HEK293 (cell line): ENCODE results near the gene BCS1L.

Experiments used
- KLF10 ChIP-seq: fragments of 450-650 bp; IDR thresholded peaks from 2 replicates; pipeline ENCODE4 v1.5.1; 2018; ENCODE audit warnings: missing biosample characterization, mild to moderate bottlenecking, missing genetic modification characterization
- KLF8 ChIP-seq: fragments of 450-650 bp; formaldehyde crosslinking; IDR thresholded peaks from 2 replicates; pipeline ENCODE4 v1.5.1; 2016; ENCODE audit warnings: missing biosample characterization, missing genetic modification characterization
- SP7 ChIP-seq: fragments of 450-650 bp; formaldehyde crosslinking; IDR thresholded peaks from 2 replicates; pipeline ENCODE4 v1.5.1; 2016; ENCODE audit warnings: missing biosample characterization, missing genetic modification characterization
- ZBTB26 ChIP-seq: fragments of 450-650 bp; formaldehyde crosslinking; optimal IDR thresholded peaks from 2 replicates; pipeline ENCODE3; 2016; ENCODE audit warnings: missing biosample characterization, mild to moderate bottlenecking, missing genetic modification characterization
- ZBTB6 ChIP-seq: fragments of 450-650 bp; formaldehyde crosslinking; IDR thresholded peaks from 2 replicates; pipeline ENCODE4 v1.5.1; 2017; ENCODE audit warnings: missing biosample characterization, missing genetic modification characterization
- ZFP3 ChIP-seq: fragments of 450-650 bp; formaldehyde crosslinking; IDR thresholded peaks from 2 replicates; pipeline ENCODE4 v1.5.1; 2016; ENCODE audit warnings: low read depth, missing biosample characterization, missing genetic modification characterization
- ZIC2 ChIP-seq: fragments of 450-650 bp; formaldehyde crosslinking; IDR thresholded peaks from 2 replicates; pipeline ENCODE4 v1.5.1; 2016; ENCODE audit warnings: missing biosample characterization, missing genetic modification characterization
- ZNF121 ChIP-seq: fragments of 450-650 bp; formaldehyde crosslinking; IDR thresholded peaks from 2 replicates; pipeline ENCODE4 v1.5.1; 2016; ENCODE audit warnings: missing biosample characterization, missing genetic modification characterization
- ZNF140 ChIP-seq: fragments of 450-650 bp; formaldehyde crosslinking; IDR thresholded peaks from 2 replicates; pipeline ENCODE4 v1.5.1; 2016; ENCODE audit warnings: missing biosample characterization, missing genetic modification characterization
- ZNF175 ChIP-seq: fragments of 450-650 bp; formaldehyde crosslinking; IDR thresholded peaks from 2 replicates; pipeline ENCODE4 v1.5.1; 2016; ENCODE audit warnings: missing biosample characterization, missing genetic modification characterization
- ZNF324 ChIP-seq: fragments of 450-650 bp; formaldehyde crosslinking; IDR thresholded peaks from 2 replicates; pipeline ENCODE4 v1.5.1; 2016; ENCODE audit warnings: missing biosample characterization, missing genetic modification characterization
- ZNF335 ChIP-seq: fragments of 450-650 bp; formaldehyde crosslinking; conservative IDR thresholded peaks from 2 replicates; pipeline ENCODE4 v1.5.1; 2016; ENCODE audit warnings: missing biosample characterization, missing genetic modification characterization
- ZNF362 ChIP-seq: fragments of 450-650 bp; formaldehyde crosslinking; IDR thresholded peaks from 2 replicates; pipeline ENCODE4 v1.5.1; 2016; ENCODE audit warnings: missing biosample characterization, missing genetic modification characterization
- ZNF366 ChIP-seq: fragments of 450-650 bp; formaldehyde crosslinking; conservative IDR thresholded peaks from 2 replicates; pipeline ENCODE4 v1.5.1; 2016; ENCODE audit warnings: missing biosample characterization, missing genetic modification characterization
- ZNF423 ChIP-seq: fragments of 450-650 bp; formaldehyde crosslinking; IDR thresholded peaks from 2 replicates; pipeline ENCODE4 v1.5.1; 2016; ENCODE audit warnings: missing biosample characterization, missing genetic modification characterization
- ZNF510 ChIP-seq: fragments of 450-650 bp; formaldehyde crosslinking; IDR thresholded peaks from 2 replicates; pipeline ENCODE4 v1.5.1; 2018; ENCODE audit warnings: mild to moderate bottlenecking, missing genetic modification characterization, missing biosample characterization; ENCODE audit not compliant: insufficient replicate concordance
- ZNF530 ChIP-seq: fragments of 450-650 bp; formaldehyde crosslinking; IDR thresholded peaks from 2 replicates; pipeline ENCODE4 v1.5.1; 2016; ENCODE audit warnings: low read depth, missing biosample characterization, missing genetic modification characterization
- ZNF560 ChIP-seq: fragments of 450-650 bp; formaldehyde crosslinking; IDR thresholded peaks from 2 replicates; pipeline ENCODE4 v1.5.1; 2017; ENCODE audit warnings: missing biosample characterization, missing genetic modification characterization, borderline replicate concordance
- ZNF596 ChIP-seq: fragments of 450-650 bp; IDR thresholded peaks from 2 replicates; pipeline ENCODE4 v1.5.0; 2018; ENCODE audit warnings: missing biosample characterization, mild to moderate bottlenecking, missing genetic modification characterization, moderate library complexity
- ZNF610 ChIP-seq: fragments of 450-650 bp; formaldehyde crosslinking; IDR thresholded peaks from 2 replicates; pipeline ENCODE4 v1.5.1; 2016; ENCODE audit warnings: missing biosample characterization, missing genetic modification characterization, borderline replicate concordance
- ZNF701 ChIP-seq: fragments of 450-650 bp; formaldehyde crosslinking; IDR thresholded peaks from 2 replicates; pipeline ENCODE4 v1.5.1; 2016; ENCODE audit warnings: missing biosample characterization, missing genetic modification characterization
- ZNF707 ChIP-seq: fragments of 450-650 bp; formaldehyde crosslinking; IDR thresholded peaks from 2 replicates; pipeline ENCODE4 v1.5.1; 2016; ENCODE audit warnings: missing biosample characterization, missing genetic modification characterization
- ZNF843 ChIP-seq: fragments of 450-650 bp; formaldehyde crosslinking; IDR thresholded peaks from 2 replicates; pipeline ENCODE4 v1.5.1; 2016; ENCODE audit warnings: missing biosample characterization, missing genetic modification characterization
- ZSCAN5A ChIP-seq: fragments of 450-650 bp; formaldehyde crosslinking; IDR thresholded peaks from 2 replicates; pipeline ENCODE4 v1.5.1; 2016; ENCODE audit warnings: missing biosample characterization, missing genetic modification characterization
- ZXDB ChIP-seq: fragments of 450-650 bp; formaldehyde crosslinking; IDR thresholded peaks from 2 replicates; pipeline ENCODE4 v1.5.1; 2016; ENCODE audit warnings: missing biosample characterization, missing genetic modification characterization
- TF ChIP-seq, protein P1 (sequence below): fragments of 450-650 bp; IDR thresholded peaks from 2 replicates; pipeline ENCODE4 v1.5.1; 2018; ENCODE audit warnings: missing biosample characterization, missing genetic modification characterization
- TF ChIP-seq, protein P2 (sequence below): fragments of 450-650 bp; formaldehyde crosslinking; IDR thresholded peaks from 2 replicates; pipeline ENCODE4 v1.5.1; 2016; ENCODE audit warnings: missing biosample characterization, missing genetic modification characterization
- TF ChIP-seq, protein P3 (sequence below): fragments of 450-650 bp; formaldehyde crosslinking; IDR thresholded peaks from 2 replicates; pipeline ENCODE4 v1.5.1; 2016; ENCODE audit warnings: missing biosample characterization, missing genetic modification characterization
- TF ChIP-seq, protein P4 (sequence below): fragments of 450-650 bp; formaldehyde crosslinking; IDR thresholded peaks from 2 replicates; pipeline ENCODE4 v1.5.1; 2016; ENCODE audit warnings: missing biosample characterization, missing genetic modification characterization

The BCS1L gene

DNA sequence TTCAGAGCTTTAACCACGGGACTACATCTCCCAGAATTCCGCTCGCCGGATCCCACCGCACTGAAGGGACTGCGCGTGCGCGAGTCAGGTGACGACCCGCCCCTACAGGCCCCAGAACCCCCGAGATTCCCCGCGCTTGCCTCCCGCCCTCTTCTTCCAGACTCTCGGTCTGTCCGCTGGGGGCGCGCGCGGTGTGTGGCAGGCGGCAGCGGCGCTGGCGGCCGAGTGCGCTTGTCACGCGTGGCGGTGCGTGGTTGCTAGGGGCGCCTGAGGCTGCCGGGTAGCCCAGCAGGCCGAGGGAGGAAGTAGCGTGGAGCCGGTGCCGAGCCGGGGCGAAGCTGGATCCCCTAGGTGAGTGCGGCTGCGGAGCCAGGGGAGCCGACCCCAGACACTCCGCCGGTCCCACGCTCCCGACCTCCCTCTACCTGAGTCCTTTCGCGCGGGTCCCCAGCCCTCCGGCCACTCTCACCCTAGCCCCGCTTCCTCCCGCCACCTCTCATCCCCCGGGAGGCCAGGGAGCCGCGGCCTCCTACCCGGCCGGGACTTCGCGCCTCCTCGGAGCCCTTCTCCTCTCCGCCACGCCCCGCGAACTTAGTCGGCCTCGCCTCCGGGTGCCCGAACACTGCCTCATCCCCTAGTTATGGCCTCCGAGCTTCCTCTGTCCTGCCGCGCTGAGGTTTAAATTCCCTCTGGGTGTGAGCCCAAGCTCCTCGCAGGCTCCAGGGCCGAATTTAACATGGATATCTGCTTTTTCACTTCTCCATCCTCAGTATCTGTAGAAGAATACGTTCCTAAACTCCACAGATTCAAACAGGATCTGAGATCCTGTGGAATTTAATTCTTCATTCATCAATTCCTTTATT lies 51.4 kb downstream of the BCS1L start, which contains the start of gene TTLL4 (continued):
- TF ChIP-seq ZBTB6, result no peak
- TF ChIP-seq ZNF362 (tag by site-specific recombination), result no peak
- no peak for TF ChIP-seq ZNF175 (tag by site-specific recombination)
- TF ChIP-seq ZNF423 (tag by site-specific recombination), result no peak
- peak; percentile 34; the same call in 1 of the 2 replicates for TF ChIP-seq ZNF366 (tag by site-specific recombination)
- TF ChIP-seq ZNF140 (tag by site-specific recombination), result no peak
- TF ChIP-seq ZIC2 (tag by site-specific recombination), result no peak
- TF ChIP-seq ZSCAN5A (tag by site-specific recombination), result peak; percentile 81; the same call in 1 of the 2 replicates
- TF ChIP-seq ZNF121 (tag by site-specific recombination), result 0 out of 2 replicates have a peak, but pooled peaks have one; percentile 35
- TF ChIP-seq, protein P1, sequence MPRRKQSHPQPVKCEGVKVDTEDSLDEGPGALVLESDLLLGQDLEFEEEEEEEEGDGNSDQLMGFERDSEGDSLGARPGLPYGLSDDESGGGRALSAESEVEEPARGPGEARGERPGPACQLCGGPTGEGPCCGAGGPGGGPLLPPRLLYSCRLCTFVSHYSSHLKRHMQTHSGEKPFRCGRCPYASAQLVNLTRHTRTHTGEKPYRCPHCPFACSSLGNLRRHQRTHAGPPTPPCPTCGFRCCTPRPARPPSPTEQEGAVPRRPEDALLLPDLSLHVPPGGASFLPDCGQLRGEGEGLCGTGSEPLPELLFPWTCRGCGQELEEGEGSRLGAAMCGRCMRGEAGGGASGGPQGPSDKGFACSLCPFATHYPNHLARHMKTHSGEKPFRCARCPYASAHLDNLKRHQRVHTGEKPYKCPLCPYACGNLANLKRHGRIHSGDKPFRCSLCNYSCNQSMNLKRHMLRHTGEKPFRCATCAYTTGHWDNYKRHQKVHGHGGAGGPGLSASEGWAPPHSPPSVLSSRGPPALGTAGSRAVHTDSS (tag by site-specific recombination), result no peak
- TF ChIP-seq ZNF610 (tag by site-specific recombination), result peak; percentile 65
- TF ChIP-seq ZNF707, result no peak
- peak; percentile 94 for TF ChIP-seq ZNF335
- peak; percentile 77; the same call in 1 of the 2 replicates for TF ChIP-seq SP7 (tag by site-specific recombination)
- peak; percentile 88 for TF ChIP-seq ZBTB26 (tag by site-specific recombination)
- no peak for TF ChIP-seq ZNF530 (tag by site-specific recombination)
- peak; percentile 57; the same call in 1 of the 2 replicates for TF ChIP-seq KLF8 (tag by site-specific recombination)
- no peak for TF ChIP-seq ZFP3 (tag by site-specific recombination)
- TF ChIP-seq ZNF510 (tag by site-specific recombination), result no peak
- TF ChIP-seq ZNF324 (tag by site-specific recombination), result peak; percentile 68; the same call in 1 of the 2 replicates
- TF ChIP-seq KLF10 (tag by site-specific recombination), result peak; percentile 34; the same call in 1 of the 2 replicates
- TF ChIP-seq ZNF843 (tag by site-specific recombination), result peak; percentile 66
- TF ChIP-seq ZXDB (tag by site-specific recombination), result no peak; the same call in none of the 2 replicates
- TF ChIP-seq, protein P2, sequence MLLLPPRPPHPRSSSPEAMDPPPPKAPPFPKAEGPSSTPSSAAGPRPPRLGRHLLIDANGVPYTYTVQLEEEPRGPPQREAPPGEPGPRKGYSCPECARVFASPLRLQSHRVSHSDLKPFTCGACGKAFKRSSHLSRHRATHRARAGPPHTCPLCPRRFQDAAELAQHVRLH (tag by site-specific recombination), result peak; percentile 41; the same call in 1 of the 2 replicates
- TF ChIP-seq ZNF596 (tag by site-specific recombination), result no peak
- TF ChIP-seq ZNF701 (tag by site-specific recombination), result no peak
- TF ChIP-seq, protein P3, sequence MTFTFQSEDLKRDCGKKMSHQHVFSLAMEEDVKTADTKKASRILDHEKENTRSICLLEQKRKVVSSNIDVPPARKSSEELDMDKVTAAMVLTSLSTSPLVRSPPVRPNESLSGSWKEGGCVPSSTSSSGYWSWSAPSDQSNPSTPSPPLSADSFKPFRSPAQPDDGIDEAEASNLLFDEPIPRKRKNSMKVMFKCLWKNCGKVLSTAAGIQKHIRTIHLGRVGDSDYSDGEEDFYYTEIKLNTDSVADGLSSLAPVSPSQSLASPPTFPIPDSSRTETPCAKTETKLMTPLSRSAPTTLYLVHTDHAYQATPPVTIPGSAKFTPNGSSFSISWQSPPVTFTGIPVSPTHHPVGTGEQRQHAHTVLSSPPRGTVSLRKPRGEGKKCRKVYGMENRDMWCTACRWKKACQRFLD, result no peak
- no peak for TF ChIP-seq ZNF560 (tag by site-specific recombination)
- TF ChIP-seq, protein P4, sequence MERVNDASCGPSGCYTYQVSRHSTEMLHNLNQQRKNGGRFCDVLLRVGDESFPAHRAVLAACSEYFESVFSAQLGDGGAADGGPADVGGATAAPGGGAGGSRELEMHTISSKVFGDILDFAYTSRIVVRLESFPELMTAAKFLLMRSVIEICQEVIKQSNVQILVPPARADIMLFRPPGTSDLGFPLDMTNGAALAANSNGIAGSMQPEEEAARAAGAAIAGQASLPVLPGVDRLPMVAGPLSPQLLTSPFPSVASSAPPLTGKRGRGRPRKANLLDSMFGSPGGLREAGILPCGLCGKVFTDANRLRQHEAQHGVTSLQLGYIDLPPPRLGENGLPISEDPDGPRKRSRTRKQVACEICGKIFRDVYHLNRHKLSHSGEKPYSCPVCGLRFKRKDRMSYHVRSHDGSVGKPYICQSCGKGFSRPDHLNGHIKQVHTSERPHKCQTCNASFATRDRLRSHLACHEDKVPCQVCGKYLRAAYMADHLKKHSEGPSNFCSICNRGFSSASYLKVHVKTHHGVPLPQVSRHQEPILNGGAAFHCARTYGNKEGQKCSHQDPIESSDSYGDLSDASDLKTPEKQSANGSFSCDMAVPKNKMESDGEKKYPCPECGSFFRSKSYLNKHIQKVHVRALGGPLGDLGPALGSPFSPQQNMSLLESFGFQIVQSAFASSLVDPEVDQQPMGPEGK (tag by site-specific recombination), result peak; percentile 82
